Astrocyte (in vitro differentiated cells and primary cell): Measurements from ENCODE around the gene HOXB4. TPM values are rescaled to one million over a fixed set of nuclear protein-coding genes. Genes with fewer than 3 reads are reported as not detected.
A peak's percentile ranks its signal among the peaks of the same experiment; 100 is the strongest.

Experiments used
- DNase-seq: peaks from one replicate; pipeline ENCODE4 v3.0.0-alpha.2; 2010; ENCODE audit warnings: low read depth
- FAIRE-seq: peaks from 2 replicates; lab custom pipeline; 2011; peaks lifted over from hg19 to GRCh38; lab: Jason Lieb, UNC
- H2AFZ ChIP-seq: 2 replicates; pipeline ENCODE4 v1.6.0; 2012; ENCODE audit warnings: low read depth, low read length, inconsistent platforms
- H3K27ac ChIP-seq: 2 replicates; pipeline ENCODE4 v1.5.1; 2011; ENCODE audit warnings: low read depth, low read length, inconsistent platforms
- H3K27me3 ChIP-seq: 2 replicates; pipeline ENCODE4 v1.6.0; 2011; ENCODE audit warnings: low read length, inconsistent platforms; ENCODE audit not compliant: insufficient read depth
- H3K36me3 ChIP-seq: 2 replicates; pipeline ENCODE4 v1.5.1; 2011; ENCODE audit warnings: low read length, inconsistent platforms; ENCODE audit not compliant: insufficient read depth
- H3K4me1 ChIP-seq: 2 replicates; pipeline ENCODE4 v1.5.1; 2011; ENCODE audit warnings: low read length, inconsistent platforms; ENCODE audit not compliant: insufficient read depth
- H3K4me2 ChIP-seq: 2 replicates; pipeline ENCODE4 v1.6.0; 2012; ENCODE audit warnings: low read length, inconsistent platforms
- H3K4me3 ChIP-seq: 2 replicates; pipeline ENCODE4 v1.5.1; 2011; ENCODE audit warnings: low read depth, mild to moderate bottlenecking, low read length, inconsistent platforms; ENCODE audit not compliant: insufficient read depth
- H3K79me2 ChIP-seq: 2 replicates; pipeline ENCODE4 v1.6.0; 2012; ENCODE audit warnings: mild to moderate bottlenecking, low read length, inconsistent platforms; ENCODE audit not compliant: insufficient read depth
- H3K9ac ChIP-seq: 2 replicates; pipeline ENCODE4 v1.6.0; 2012; ENCODE audit warnings: mild to moderate bottlenecking, low read length, inconsistent platforms
- H3K9me3 ChIP-seq: 2 replicates; pipeline ENCODE4 v1.5.1; 2012; ENCODE audit warnings: low read depth, mild to moderate bottlenecking, low read length, inconsistent platforms; ENCODE audit not compliant: insufficient read depth
- H4K20me1 ChIP-seq: 2 replicates; pipeline ENCODE4 v1.6.0; 2012; ENCODE audit warnings: low read length, inconsistent platforms; ENCODE audit not compliant: insufficient read depth
- H3K27ac Mint-ChIP-seq: one replicate; pipeline ENCODE4 v1.8.0; 2021; ENCODE audit warnings: mild to moderate bottlenecking, mixed read lengths; ENCODE audit not compliant: unreplicated experiment
- H3K27me3 Mint-ChIP-seq: one replicate; pipeline ENCODE4 v1.8.0; 2021; ENCODE audit warnings: low read depth, mixed read lengths; ENCODE audit not compliant: unreplicated experiment
- H3K36me3 Mint-ChIP-seq: one replicate; pipeline ENCODE4 v1.8.0; 2021; ENCODE audit warnings: low read depth, mixed read lengths; ENCODE audit not compliant: unreplicated experiment
- H3K4me1 Mint-ChIP-seq: one replicate; pipeline ENCODE4 v1.8.0; 2021; ENCODE audit warnings: low read depth, mixed read lengths; ENCODE audit not compliant: unreplicated experiment
- H3K4me3 Mint-ChIP-seq: one replicate; pipeline ENCODE4 v1.8.0; 2021; ENCODE audit warnings: mild to moderate bottlenecking, moderate library complexity, mixed read lengths; ENCODE audit not compliant: unreplicated experiment
- H3K9me3 Mint-ChIP-seq: one replicate; pipeline ENCODE4 v1.8.0; 2021; ENCODE audit warnings: mild to moderate bottlenecking, mixed read lengths; ENCODE audit not compliant: unreplicated experiment
- EZH2 ChIP-seq: IDR thresholded peaks from 2 replicates; pipeline ENCODE4 v1.6.1; 2012; ENCODE audit warnings: mild to moderate bottlenecking, low read length, inconsistent platforms; ENCODE audit not compliant: insufficient read depth
- total RNA-seq: library from RNA; stranded (reverse); gene quantifications from 2 replicates; pipeline ENCODE4 v1.2.1, GENCODE V29; 2021
- TF ChIP-seq, protein P1 (sequence below): IDR thresholded peaks from 2 replicates; pipeline ENCODE4 v1.5.1; 2011; ENCODE audit warnings: low read depth, mild to moderate bottlenecking, inconsistent platforms, low read length, moderate library complexity; ENCODE audit not compliant: insufficient read depth

Gene HOXB4
- total RNA-seq, 1 donor from 2014 or later, result not detected

DNA sequence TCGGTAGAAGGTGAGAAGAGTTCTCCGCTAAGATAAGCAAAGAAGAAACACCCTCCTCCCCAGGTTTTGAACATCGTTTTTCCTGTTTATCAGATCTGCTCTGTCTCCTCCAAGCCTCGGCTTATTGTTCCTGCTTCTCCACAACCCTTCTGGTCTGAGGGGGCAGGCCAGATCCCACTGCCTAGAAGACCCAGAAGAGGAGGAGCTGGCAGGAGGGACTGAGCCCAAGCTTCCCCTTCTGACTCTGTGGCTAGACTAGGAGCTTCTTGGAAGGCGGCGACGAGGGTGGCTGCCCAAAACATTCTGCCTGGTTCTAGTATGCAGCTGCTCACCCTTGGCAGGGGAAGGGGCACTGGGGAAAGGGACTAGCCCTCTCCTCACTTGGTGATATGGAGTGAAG, 20.6 kb upstream of the HOXB4 start:
- Histone ChIP-seq H3K9ac (no peak overlapping the region), H3K27ac (no peak overlapping the region), H3K27me3 (peaks cover 96% of the 10 kb centered on the region), H3K4me3 (no peak overlapping the region), H2AFZ (no peak overlapping the region), H3K79me2 (no peaks in the 10 kb centered on the region), H3K36me3 (no peaks in the 10 kb centered on the region), H3K4me1 (peaks cover 18% of the 10 kb centered on the region), H3K4me2 (peak overlapping the region; percentile 84), H4K20me1 (peaks cover 26% of the 10 kb centered on the region), H3K9me3 (no peaks in the 10 kb centered on the region)
- no peak for DNase-seq
- H3K36me3 Mint-ChIP-seq, result no peaks in the 10 kb centered on the region
- no peak for FAIRE-seq
- H3K27ac Mint-ChIP-seq, result no peak overlapping the region
- no peak for TF ChIP-seq EZH2
- TF ChIP-seq, protein P1, sequence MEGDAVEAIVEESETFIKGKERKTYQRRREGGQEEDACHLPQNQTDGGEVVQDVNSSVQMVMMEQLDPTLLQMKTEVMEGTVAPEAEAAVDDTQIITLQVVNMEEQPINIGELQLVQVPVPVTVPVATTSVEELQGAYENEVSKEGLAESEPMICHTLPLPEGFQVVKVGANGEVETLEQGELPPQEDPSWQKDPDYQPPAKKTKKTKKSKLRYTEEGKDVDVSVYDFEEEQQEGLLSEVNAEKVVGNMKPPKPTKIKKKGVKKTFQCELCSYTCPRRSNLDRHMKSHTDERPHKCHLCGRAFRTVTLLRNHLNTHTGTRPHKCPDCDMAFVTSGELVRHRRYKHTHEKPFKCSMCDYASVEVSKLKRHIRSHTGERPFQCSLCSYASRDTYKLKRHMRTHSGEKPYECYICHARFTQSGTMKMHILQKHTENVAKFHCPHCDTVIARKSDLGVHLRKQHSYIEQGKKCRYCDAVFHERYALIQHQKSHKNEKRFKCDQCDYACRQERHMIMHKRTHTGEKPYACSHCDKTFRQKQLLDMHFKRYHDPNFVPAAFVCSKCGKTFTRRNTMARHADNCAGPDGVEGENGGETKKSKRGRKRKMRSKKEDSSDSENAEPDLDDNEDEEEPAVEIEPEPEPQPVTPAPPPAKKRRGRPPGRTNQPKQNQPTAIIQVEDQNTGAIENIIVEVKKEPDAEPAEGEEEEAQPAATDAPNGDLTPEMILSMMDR, result no peak
- peaks cover 95% of the 10 kb centered on the region for H3K27me3 Mint-ChIP-seq
- H3K4me3 Mint-ChIP-seq, result no peak overlapping the region
- H3K9me3 Mint-ChIP-seq, result peaks cover 50% of the 10 kb centered on the region
- H3K4me1 Mint-ChIP-seq, result no peaks in the 10 kb centered on the region

DNA sequence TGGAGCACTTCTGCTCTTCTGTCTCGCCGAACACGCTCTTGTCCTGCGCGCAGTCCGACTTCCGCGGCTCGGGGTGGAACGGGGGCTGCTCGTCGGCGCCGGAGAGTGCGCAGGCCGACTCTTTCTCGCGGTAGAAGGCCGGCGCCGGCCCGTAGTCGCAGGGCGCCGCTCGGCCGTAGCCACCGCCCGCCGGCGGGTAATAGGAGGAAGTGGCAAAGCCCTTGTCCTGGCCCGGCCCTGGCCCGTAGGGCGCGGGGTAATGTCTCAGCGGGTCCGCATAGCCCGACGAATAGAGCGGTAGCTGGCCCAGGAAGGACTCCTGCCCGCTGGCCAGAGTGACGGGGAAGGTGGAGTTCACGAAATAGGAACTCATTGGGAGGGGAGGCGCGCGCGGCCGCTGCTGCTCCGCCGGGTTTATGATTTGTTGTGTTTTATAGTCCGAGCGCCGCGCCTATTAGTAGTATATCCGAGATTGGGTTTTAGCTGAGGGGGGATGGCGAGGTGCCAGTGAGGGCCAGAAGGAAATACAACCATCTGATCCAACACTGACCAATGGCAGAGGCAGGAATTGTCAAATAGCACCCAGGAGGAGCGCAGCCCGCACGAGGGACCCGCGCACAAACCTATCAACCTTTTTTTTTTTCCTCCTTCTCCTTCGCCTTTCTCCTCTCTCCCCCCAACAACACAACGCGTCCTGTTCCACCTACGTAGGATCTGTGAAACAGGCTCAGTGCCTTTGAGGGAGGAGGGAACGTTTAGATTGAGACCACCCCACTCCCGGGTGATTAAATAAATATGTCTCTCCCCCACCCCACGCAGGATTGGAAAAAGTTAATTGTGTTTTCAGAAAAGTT, 19.9 kb upstream of the HOXB4 start:
- Histone ChIP-seq H2AFZ (peak overlapping the region; percentile 69), H3K27ac (no peak overlapping the region), H3K9me3 (no peaks in the 10 kb centered on the region), H3K4me2 (peak overlapping the region; percentile 84), H3K9ac (peak overlapping the region; percentile 59), H4K20me1 (peaks cover 26% of the 10 kb centered on the region), H3K4me3 (peak overlapping the region; percentile 59), H3K27me3 (peaks cover 91% of the 10 kb centered on the region), H3K4me1 (peaks cover 18% of the 10 kb centered on the region), H3K79me2 (peaks cover 2% of the 10 kb centered on the region), H3K36me3 (no peaks in the 10 kb centered on the region)
- no peak for DNase-seq
- H3K27ac Mint-ChIP-seq, result peak overlapping the region; percentile 41
- no peaks in the 10 kb centered on the region for H3K36me3 Mint-ChIP-seq
- H3K9me3 Mint-ChIP-seq, result peaks cover 45% of the 10 kb centered on the region
- FAIRE-seq, result no peak
- peak; percentile 97 for TF ChIP-seq EZH2
- TF ChIP-seq, protein P1, result no peak
- no peak overlapping the region for H3K4me3 Mint-ChIP-seq
- no peaks in the 10 kb centered on the region for H3K4me1 Mint-ChIP-seq
- peaks cover 94% of the 10 kb centered on the region for H3K27me3 Mint-ChIP-seq

DNA sequence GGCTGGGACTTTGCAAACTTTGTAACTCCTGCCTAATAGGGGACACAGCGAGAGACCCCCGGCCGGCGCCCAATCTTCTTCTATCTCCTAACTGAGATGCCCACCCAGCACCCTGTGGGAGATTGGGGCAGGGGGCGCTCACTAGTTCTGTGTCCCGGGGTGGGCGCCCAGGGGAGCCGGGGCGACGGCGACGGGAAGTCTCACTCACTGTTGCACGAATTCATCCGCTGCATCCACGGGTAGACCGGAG, 19.3 kb upstream of the HOXB4 start:
- H3K4me3 Mint-ChIP-seq, result no peak overlapping the region
- no peak for DNase-seq
- H3K27me3 ChIP-seq, result peaks cover 91% of the 10 kb centered on the region

More for the DNA sequence above, 19.3 kb upstream of the HOXB4 start:
- H3K4me1 ChIP-seq, result peaks cover 18% of the 10 kb centered on the region
- TF ChIP-seq, protein P1, result no peak
- TF ChIP-seq EZH2, result no peak
- H3K27ac ChIP-seq, result no peak overlapping the region
- FAIRE-seq, result no peak
- peak overlapping the region; percentile 59 for H3K9ac ChIP-seq
- H4K20me1 ChIP-seq, result peaks cover 26% of the 10 kb centered on the region
- peak overlapping the region; percentile 59 for H3K4me3 ChIP-seq
- H3K4me1 Mint-ChIP-seq, result no peaks in the 10 kb centered on the region
- peak overlapping the region; percentile 69 for H2AFZ ChIP-seq
- no peak overlapping the region for H3K27ac Mint-ChIP-seq
- H3K4me2 ChIP-seq, result peak overlapping the region; percentile 84
- no peaks in the 10 kb centered on the region for H3K9me3 ChIP-seq
- no peaks in the 10 kb centered on the region for H3K36me3 Mint-ChIP-seq
- peaks cover 7% of the 10 kb centered on the region for H3K79me2 ChIP-seq
- H3K9me3 Mint-ChIP-seq, result peaks cover 47% of the 10 kb centered on the region
- H3K27me3 Mint-ChIP-seq, result peaks cover 94% of the 10 kb centered on the region
- H3K36me3 ChIP-seq, result no peaks in the 10 kb centered on the region
